HG03520 (cell line): ENCODE data around the gene DMC1.

Source experiments
- ATAC-seq: cut with Tn5 transposase; IDR thresholded peaks from one replicate; pipeline ENCODE4 v1.9.1; 2021; ENCODE audit warnings: mild to moderate bottlenecking, moderate library complexity; ENCODE audit not compliant: unreplicated experiment

The DMC1 gene

GRCh38 chr22:38503021-38503420 lies 67.0 kb downstream of the DMC1 start:
- no peak for ATAC-seq

- no peak for ATAC-seq
These were observed 67.9 kb downstream of the DMC1 start for GRCh38 chr22:38501797-38502672.

- ATAC-seq, result no peak
These were observed 72.1 kb downstream of the DMC1 start for GRCh38 chr22:38497869-38498268.

GRCh38 chr22:38494939-38495338 lies 75.0 kb downstream of the DMC1 start:
- ATAC-seq, result no peak

- ATAC-seq, result no peak
These were observed 75.5 kb downstream of the DMC1 start for GRCh38 chr22:38494498-38494897.

GRCh38 chr22:38491707-38492348 lies 78.2 kb downstream of the DMC1 start:
- no peak for ATAC-seq

GRCh38 chr22:38490915-38491314 lies 79.1 kb downstream of the DMC1 start:
- ATAC-seq, result no peak

GRCh38 chr22:38490475-38490874 lies 79.5 kb downstream of the DMC1 start:
- ATAC-seq, result no peak

GRCh38 chr22:38489561-38490145 lies 80.3 kb downstream of the DMC1 start:
- ATAC-seq, result no peak

- no peak for ATAC-seq
These were observed 80.8 kb downstream of the DMC1 start for GRCh38 chr22:38489142-38489541.

GRCh38 chr22:38487946-38488345 lies 82.0 kb downstream of the DMC1 start:
- ATAC-seq, result no peak

- no peak for ATAC-seq
These were observed 84.2 kb downstream of the DMC1 start for GRCh38 chr22:38485783-38486182.

GRCh38 chr22:38484244-38484643 lies 85.7 kb downstream of the DMC1 start:
- no peak for ATAC-seq

- no peak for ATAC-seq
These were observed 87.2 kb downstream of the DMC1 start for GRCh38 chr22:38482662-38483308.

GRCh38 chr22:38481871-38482332 lies 88.1 kb downstream of the DMC1 start:
- no peak for ATAC-seq

- no peak for ATAC-seq
These were observed 88.7 kb downstream of the DMC1 start for GRCh38 chr22:38481162-38481870.

- ATAC-seq, result no peak
These were observed 90.7 kb downstream of the DMC1 start for GRCh38 chr22:38479096-38479837.

- no peak for ATAC-seq
These were observed 92.4 kb downstream of the DMC1 start for GRCh38 chr22:38477585-38477984.

GRCh38 chr22:38474003-38474607 lies 95.9 kb downstream of the DMC1 start:
- no peak for ATAC-seq

GRCh38 chr22:38471237-38471636 lies 98.7 kb downstream of the DMC1 start:
- no peak for ATAC-seq
